GM15510 (cell line): ENCODE measurements around the gene HMX2.

Experiments used
- POLR2A ChIP-seq: IDR thresholded peaks from 3 replicates; pipeline ENCODE4 v1.6.1; 2011; ENCODE audit warnings: borderline replicate concordance; ENCODE audit not compliant: insufficient read length; ENCODE audit errors: extremely low read depth

The HMX2 gene

GRCh38 chr10:123154711-123155505 lies 7.0 kb downstream of the HMX2 start:
- TF ChIP-seq POLR2A: no peak

GRCh38 chr10:123156078-123156477 lies 8.1 kb downstream of the HMX2 start:
- no peak for TF ChIP-seq POLR2A

- no peak for TF ChIP-seq POLR2A
These were observed 9.3 kb downstream of the HMX2 start for GRCh38 chr10:123157210-123157609.

- TF ChIP-seq POLR2A: no peak
These were observed 10.7 kb downstream of the HMX2 start for GRCh38 chr10:123158682-123159081.

- no peak for TF ChIP-seq POLR2A
These were observed 12.5 kb downstream of the HMX2 start for GRCh38 chr10:123160311-123160980.

- TF ChIP-seq POLR2A: no peak
These were observed 16.4 kb downstream of the HMX2 start for GRCh38 chr10:123164319-123164718.

- no peak for TF ChIP-seq POLR2A
These were observed 17.6 kb downstream of the HMX2 start for GRCh38 chr10:123165445-123166072.

- TF ChIP-seq POLR2A: no peak
These were observed 18.7 kb downstream of the HMX2 start for GRCh38 chr10:123166618-123167017.

GRCh38 chr10:123170961-123171360 lies 23.0 kb downstream of the HMX2 start:
- no peak for TF ChIP-seq POLR2A

- no peak for TF ChIP-seq POLR2A
These were observed 27.8 kb downstream of the HMX2 start for GRCh38 chr10:123175389-123176387.

- no peak for TF ChIP-seq POLR2A
These were observed 32.5 kb downstream of the HMX2 start for GRCh38 chr10:123180101-123181090.

- no peak for TF ChIP-seq POLR2A
These were observed 35.8 kb downstream of the HMX2 start for GRCh38 chr10:123183724-123184123.

GRCh38 chr10:123187781-123188180 lies 39.8 kb downstream of the HMX2 start:
- TF ChIP-seq POLR2A: no peak
